IMR-90 (cell line): ENCODE measurements around the gene VPS8. TPM values are rescaled to one million over a fixed set of nuclear protein-coding genes. Genes with fewer than 3 reads are reported as not detected.

Experiments used
- ATAC-seq: fragments of 200-7000 bp; cut with Tn5 transposase; 2 replicates; pipeline ENCODE4 v1.9.1; 2020; ENCODE audit warnings: low read depth, mild to moderate bottlenecking, moderate library complexity
- BruUV-seq: library from RNA; stranded (reverse); fragments of 400-500 nt; replicated peaks from 2 replicates; lab custom pipeline; 2021; lab: Mats Ljungman, UMichigan
- CTCF ChIA-PET: fragments of 300-600 bp; formaldehyde crosslinking; extraction: SDS; loops from one replicate; lab custom pipeline; 2021; ENCODE audit warnings: antibody characterized with exemption; lab: Yijun Ruan, JAX
- POLR2A ChIA-PET: fragments of 300-600 bp; sonication (Branson Sonifier 250); formaldehyde crosslinking; loops from one replicate; lab custom pipeline; 2022; ENCODE audit warnings: antibody characterized with exemption; ENCODE audit not compliant: unreplicated experiment; lab: Charles Lee
- DNase-seq: peaks from one replicate; pipeline ENCODE4 v3.0.0; 2013
- H2AFZ ChIP-seq: replicated peaks from 2 replicates; pipeline ENCODE3; 2013; ENCODE audit warnings: low read length, mild to moderate bottlenecking; ENCODE audit not compliant: poor library complexity
- H2AK5ac ChIP-seq: 2 replicates; pipeline ENCODE4 v1.6.1; 2013; ENCODE audit warnings: low read depth, low read length, inconsistent platforms
- H2AK9ac ChIP-seq: replicated peaks from 2 replicates; pipeline ENCODE3; 2013; ENCODE audit warnings: mild to moderate bottlenecking, low read depth, low read length, moderate library complexity; ENCODE audit not compliant: poor library complexity
- H2BK120ac ChIP-seq: 2 replicates; pipeline ENCODE4 v1.6.1; 2013; ENCODE audit warnings: low read depth, low read length, inconsistent platforms
- H2BK15ac ChIP-seq: 3 replicates; pipeline ENCODE4 v1.6.1; 2013; ENCODE audit warnings: low read depth, low read length, inconsistent platforms
- H2BK20ac ChIP-seq: 2 replicates; pipeline ENCODE4 v1.6.1; 2013; ENCODE audit warnings: low read depth, mild to moderate bottlenecking, inconsistent platforms, low read length, moderate library complexity
- H2BK5ac ChIP-seq: 2 replicates; pipeline ENCODE4 v1.6.1; 2013; ENCODE audit warnings: mild to moderate bottlenecking, low read depth, low read length, inconsistent platforms; ENCODE audit not compliant: poor library complexity, severe bottlenecking
- H3K14ac ChIP-seq: replicated peaks from 2 replicates; pipeline ENCODE4 v1.6.1; 2013; ENCODE audit warnings: low read depth, low read length, inconsistent platforms
- H3K18ac ChIP-seq: 2 replicates; pipeline ENCODE4 v1.6.1; 2013; ENCODE audit warnings: low read depth, low read length, control low read depth
- H3K23ac ChIP-seq: 2 replicates; pipeline ENCODE4 v1.6.1; 2013; ENCODE audit warnings: low read depth, low read length, inconsistent platforms
- H3K27ac ChIP-seq: 2 replicates; pipeline ENCODE4 v1.5.1; 2013; ENCODE audit warnings: mild to moderate bottlenecking, control low read depth, low read length; ENCODE audit not compliant: insufficient read depth
- H3K27me3 ChIP-seq: 2 replicates; pipeline ENCODE4 v1.6.1; 2013; ENCODE audit warnings: low read length; ENCODE audit not compliant: control insufficient read depth, insufficient read depth
- H3K36me3 ChIP-seq: 2 replicates; pipeline ENCODE4 v1.6.1; 2013; ENCODE audit warnings: low read length, mixed read lengths; ENCODE audit not compliant: control insufficient read depth, insufficient read depth
- H3K4ac ChIP-seq: 2 replicates; pipeline ENCODE4 v1.6.1; 2013; ENCODE audit warnings: low read depth, low read length, inconsistent platforms
- H3K4me1 ChIP-seq: 2 replicates; pipeline ENCODE4 v1.6.1; 2013; ENCODE audit warnings: low read length, mixed read lengths; ENCODE audit not compliant: control insufficient read depth, insufficient read depth
- H3K4me2 ChIP-seq: 2 replicates; pipeline ENCODE4 v1.6.1; 2013; ENCODE audit warnings: low read depth, mild to moderate bottlenecking, control low read depth, low read length, moderate library complexity
- H3K4me3 ChIP-seq: 2 replicates; pipeline ENCODE4 v1.5.1; 2013; ENCODE audit warnings: low read depth, mild to moderate bottlenecking, control low read depth, low read length, moderate library complexity; ENCODE audit not compliant: insufficient read depth
- H3K56ac ChIP-seq: 2 replicates; pipeline ENCODE4 v1.6.1; 2013; ENCODE audit warnings: low read length, inconsistent platforms; ENCODE audit not compliant: insufficient read depth; ENCODE audit errors: extremely low read depth
- H3K79me1 ChIP-seq, 2 experiments: 2 replicates each; pipeline ENCODE4 v1.6.1; 2013; ENCODE audit warnings: low read length in 2 of 2, inconsistent platforms in 1 of 2, low read depth in 1 of 2
- H3K9ac ChIP-seq: 2 replicates; pipeline ENCODE4 v1.6.1; 2013; ENCODE audit warnings: low read depth, low read length, control low read depth
- H3K9me1 ChIP-seq: 2 replicates; pipeline ENCODE4 v1.6.1; 2013; ENCODE audit warnings: low read length, inconsistent platforms; ENCODE audit not compliant: insufficient read depth
- H3K9me3 ChIP-seq: 2 replicates; pipeline ENCODE4 v1.6.1; 2013; ENCODE audit warnings: low read length; ENCODE audit not compliant: control insufficient read depth, insufficient read depth
- H4K20me1 ChIP-seq: 2 replicates; pipeline ENCODE4 v1.6.1; 2013; ENCODE audit warnings: low read length, inconsistent platforms; ENCODE audit not compliant: insufficient read depth
- H4K5ac ChIP-seq: 2 replicates; pipeline ENCODE4 v1.6.1; 2013; ENCODE audit warnings: mild to moderate bottlenecking, low read depth, low read length, control low read depth
- H4K8ac ChIP-seq, 2 experiments: 2 replicates each; pipeline ENCODE4 v1.6.1; 2013; ENCODE audit warnings: low read depth in 2 of 2, low read length in 2 of 2, control low read depth in 1 of 2, inconsistent platforms in 1 of 2
- H4K91ac ChIP-seq: 2 replicates; pipeline ENCODE4 v1.6.1; 2013; ENCODE audit warnings: low read depth, low read length, inconsistent platforms; ENCODE audit not compliant: insufficient read depth
- RFX5 ChIP-seq: IDR thresholded peaks from 2 replicates; pipeline ENCODE4 v1.8.0; 2012; ENCODE audit warnings: low read depth, mild to moderate bottlenecking, low read length, moderate library complexity
- USF2 ChIP-seq: fragments of 150-350 bp; IDR thresholded peaks from 2 replicates; pipeline ENCODE4 v1.6.1; 2017; ENCODE audit warnings: mild to moderate bottlenecking, antibody characterized with exemption, low read length, low read depth
- WGBS, 2 experiments: methylation state at CpG; one replicate each; pipeline versions ENCODE4 v1.1.5 to v1.1.7; 2013; ENCODE audit warnings: missing lambda C conversion rate in 2 of 2; ENCODE audit not compliant: insufficient read length in 1 of 2; ENCODE audit errors: extremely low coverage in 2 of 2; 5-methylcytosine and 5-hydroxymethylcytosine counted together
- dilution Hi-C: fragments of 300-500 bp; cut with HindIII; formaldehyde crosslinking; loops from one replicate; pipeline ENCODE4 v1.14.3; 2018; ENCODE audit warnings: low sequenced_read_pairs; ENCODE audit not compliant: unreplicated experiment
- in situ Hi-C: fragments of 300-500 bp; cut with MboI; formaldehyde crosslinking; loops from 3 replicates; pipeline ENCODE4 v1.14.3; 2019; ENCODE audit warnings: low sequenced_read_pairs, inconsistent platforms, mixed read lengths
- intact Hi-C: fragments of 100-400 bp; cut with micrococcal nuclease; formaldehyde crosslinking; loops from 2 replicates; pipeline ENCODE4 v1.10.0; 2022
- polyA plus RNA-seq, 3 experiments: library from polyadenylated mRNA; depleted of rRNA; stranded (reverse); fragments of >200 nt; gene quantifications; 2 replicates each; pipeline ENCODE4 v1.2.3, GENCODE V29; 2012; ENCODE audit warnings: low replicate concordance in 1 of 3
- total RNA-seq: library from RNA; depleted of rRNA; stranded (reverse); fragments of >200 nt; gene quantifications from 2 replicates; pipeline ENCODE4 v1.2.3, GENCODE V29; 2012

VPS8 gene
- total and polyA plus RNA-seq, 2 of the 4 experiments (the other 2 are of a cell fraction), result 14.0 to 56.1 TPM

- no peak overlapping the region for H4K5ac ChIP-seq
- DNase-seq (no peak), ATAC-seq (no peak)
- H3K14ac ChIP-seq, result no peak overlapping the region
- no peak overlapping the region for H2AFZ ChIP-seq
- WGBS, 2 experiments, result 100% methylated on average over 1 of the region's 4 CpGs; no CpG with 5 or more reads in 1 of the 2 experiments
- BruUV-seq, result no TSS peak
- H3K79me1 ChIP-seq, result no peaks in the 10 kb centered on the region
- no peak overlapping the region for H3K23ac ChIP-seq
- no peak overlapping the region for H3K27ac ChIP-seq
- no peaks in the 10 kb centered on the region for H3K9me1 ChIP-seq
- H3K27me3 ChIP-seq, result no peaks in the 10 kb centered on the region
- POLR2A ChIA-PET, result no interaction called here
- no peak for TF ChIP-seq RFX5
- no peak for TF ChIP-seq USF2
- H3K56ac ChIP-seq, result no peak overlapping the region
- no peak overlapping the region for H3K4me2 ChIP-seq
- H4K91ac ChIP-seq, result no peak overlapping the region
- no peak overlapping the region for H3K4me3 ChIP-seq
- H2BK5ac ChIP-seq, result no peak overlapping the region
- H2BK120ac ChIP-seq, result no peak overlapping the region
- CTCF ChIA-PET, result no interaction called here
- no peak overlapping the region for H4K8ac ChIP-seq
- no peak overlapping the region for H2AK5ac ChIP-seq
- no peaks in the 10 kb centered on the region for H3K4me1 ChIP-seq
- H3K9me3 ChIP-seq, result no peaks in the 10 kb centered on the region
- dilution Hi-C loops (no loop called here), in situ Hi-C loops (no loop called here), intact Hi-C loops (no loop called here)
- H3K9ac ChIP-seq, result no peak overlapping the region
- H2BK15ac ChIP-seq, result no peak overlapping the region
- H2AK9ac ChIP-seq, result no peak overlapping the region
- H2BK20ac ChIP-seq, result no peak overlapping the region
- no peak overlapping the region for H3K18ac ChIP-seq
- no peaks in the 10 kb centered on the region for H3K36me3 ChIP-seq
- H4K20me1 ChIP-seq, result no peaks in the 10 kb centered on the region
- no peak overlapping the region for H3K4ac ChIP-seq
Observed at GRCh38 chr3:185090811-185091210, 278.8 kb downstream of the VPS8 start.
